ENCODE data around the gene ACSS1.

Gene ACSS1

GRCh38 chr20:25085756-25086495 is 28.0 kb upstream of the ACSS1 start:
- peaks cover 97% of the 10 kb centered on the region for H3K27me3 ChIP-seq

GRCh38 chr20:25084626-25085187 is 26.8 kb upstream of the ACSS1 start:
- Histone ChIP-seq H3K27ac (no peak overlapping the region), H3K27me3 (peaks cover 97% of the 10 kb centered on the region), H3K36me3 (no peaks in the 10 kb centered on the region), H3K4me3 (ENCODE audit: low read depth in 1 of 2, low read length in 1 of 2) (no peak overlapping the region), H3K9me3 (no peaks in the 10 kb centered on the region), H3K4me1 (ENCODE audit: control insufficient read depth in 1 of 2, insufficient read depth in 1 of 2, low read depth in 1 of 2, low read length in 1 of 2) (no peaks in the 10 kb centered on the region)
- no peak for TF ChIP-seq CTCF (IDR thresholded peaks at IDR 0.05)

More at GRCh38 chr20:25085756-25086495, 28.0 kb upstream of the ACSS1 start:
- no peak for TF ChIP-seq CTCF (IDR thresholded peaks at IDR 0.05)
- Histone ChIP-seq H3K27ac (no peak overlapping the region), H3K9me3 (no peaks in the 10 kb centered on the region), H3K4me1 (ENCODE audit: control insufficient read depth in 1 of 2, insufficient read depth in 1 of 2, low read depth in 1 of 2, low read length in 1 of 2) (no peaks in the 10 kb centered on the region), H3K4me3 (ENCODE audit: low read depth in 1 of 2, low read length in 1 of 2) (no peak overlapping the region), H3K36me3 (no peaks in the 10 kb centered on the region)

- Histone ChIP-seq H3K27ac (no peak overlapping the region), H3K27me3 (peaks cover 100% of the 10 kb centered on the region), H3K36me3 (no peaks in the 10 kb centered on the region), H3K4me3 (ENCODE audit: low read depth in 1 of 2, low read length in 1 of 2) (no peak overlapping the region), H3K9me3 (no peaks in the 10 kb centered on the region), H3K4me1 (ENCODE audit: control insufficient read depth in 1 of 2, insufficient read depth in 1 of 2, low read depth in 1 of 2, low read length in 1 of 2) (no peaks in the 10 kb centered on the region)
- no peak for TF ChIP-seq CTCF (IDR thresholded peaks at IDR 0.05)
Observed at GRCh38 chr20:25083773-25084625, 26.1 kb upstream of the ACSS1 start.

GRCh38 chr20:25083141-25083772 is 25.3 kb upstream of the ACSS1 start:
- Histone ChIP-seq H3K9me3 (no peaks in the 10 kb centered on the region), H3K4me3 (ENCODE audit: low read depth in 1 of 2, low read length in 1 of 2) (no peak overlapping the region), H3K36me3 (no peaks in the 10 kb centered on the region), H3K27ac (no peak overlapping the region), H3K4me1 (ENCODE audit: control insufficient read depth in 1 of 2, insufficient read depth in 1 of 2, low read depth in 1 of 2, low read length in 1 of 2) (no peaks in the 10 kb centered on the region), H3K27me3 (peaks cover 100% of the 10 kb centered on the region)
- TF ChIP-seq CTCF (IDR thresholded peaks at IDR 0.05): no peak

GRCh38 chr20:25082498-25082873 is 24.5 kb upstream of the ACSS1 start:
- no peaks in the 10 kb centered on the region for H3K9me3 ChIP-seq
- H3K4me1 ChIP-seq (ENCODE audit: control insufficient read depth in 1 of 2, insufficient read depth in 1 of 2, low read depth in 1 of 2, low read length in 1 of 2): peaks cover 3 to 4% of the 10 kb centered on the region in 2 experiments
- TF ChIP-seq CTCF (IDR thresholded peaks at IDR 0.05): no peak
- H3K27me3 ChIP-seq: peaks cover 100% of the 10 kb centered on the region
- H3K4me3 ChIP-seq (ENCODE audit: low read depth in 1 of 2, low read length in 1 of 2): no peak overlapping the region
- H3K36me3 ChIP-seq: no peaks in the 10 kb centered on the region
- H3K27ac ChIP-seq: no peak overlapping the region

Data from neutrophil (primary cell).